Endodermal cell (in vitro differentiated cells): ENCODE data around the gene MX1. TPM values are rescaled to one million over a fixed set of nuclear protein-coding genes. Genes with fewer than 3 reads are reported as not detected.

Source experiments
- DNase-seq: peaks from one replicate; pipeline ENCODE4 v3.0.0-alpha.2; 2017
- H3K27ac ChIP-seq: 2 replicates; pipeline ENCODE4 v1.5.1; 2013; ENCODE audit warnings: mild to moderate bottlenecking, low read depth, low read length, moderate library complexity
- H3K27me3 ChIP-seq: 2 replicates; pipeline ENCODE4 v1.6.1; 2013; ENCODE audit warnings: mild to moderate bottlenecking, low read length, moderate library complexity; ENCODE audit not compliant: insufficient read depth, control insufficient read depth, poor library complexity, severe bottlenecking
- H3K36me3 ChIP-seq: 2 replicates; pipeline ENCODE4 v1.7.0; 2013; ENCODE audit warnings: mild to moderate bottlenecking, low read length, moderate library complexity; ENCODE audit not compliant: control insufficient read depth, insufficient read depth
- H3K4me1 ChIP-seq: one replicate; pipeline ENCODE4 v1.7.0; 2013; ENCODE audit warnings: low read length; ENCODE audit not compliant: control insufficient read depth, insufficient read depth
- H3K4me3 ChIP-seq: 2 replicates; pipeline ENCODE4 v1.5.1; 2013; ENCODE audit warnings: mild to moderate bottlenecking, low read length, moderate library complexity
- H3K9ac ChIP-seq: 2 replicates; pipeline ENCODE4 v1.6.1; 2013; ENCODE audit warnings: mild to moderate bottlenecking, low read length, moderate library complexity; ENCODE audit not compliant: poor library complexity, severe bottlenecking; ENCODE audit errors: extremely low read depth
- H3K9me3 ChIP-seq: 2 replicates; pipeline ENCODE4 v1.6.1; 2013; ENCODE audit warnings: mild to moderate bottlenecking, low read length, moderate library complexity; ENCODE audit not compliant: control insufficient read depth
- H3K27ac Mint-ChIP-seq: 2 replicates; pipeline ENCODE4 v1.8.0; 2020; ENCODE audit warnings: mixed read lengths
- H3K27me3 Mint-ChIP-seq: 2 replicates; pipeline ENCODE4 v1.8.0; 2021; ENCODE audit warnings: mild to moderate bottlenecking, mixed read lengths; ENCODE audit not compliant: insufficient read depth
- H3K36me3 Mint-ChIP-seq: 2 replicates; pipeline ENCODE4 v1.8.0; 2020; ENCODE audit warnings: low read depth, mixed read lengths
- H3K4me1 Mint-ChIP-seq: 2 replicates; pipeline ENCODE4 v1.8.0; 2020; ENCODE audit warnings: mixed read lengths
- H3K4me3 Mint-ChIP-seq: 2 replicates; pipeline ENCODE4 v1.8.0; 2020; ENCODE audit warnings: mild to moderate bottlenecking, moderate library complexity, mixed read lengths
- H3K9me3 Mint-ChIP-seq: 2 replicates; pipeline ENCODE4 v1.8.0; 2020; ENCODE audit warnings: mild to moderate bottlenecking, mixed read lengths
- WGBS, 2 experiments: methylation state at CpG; one replicate each; pipeline versions ENCODE4 v1.1.5 to v1.1.7; 2013; ENCODE audit warnings: missing lambda C conversion rate in 2 of 2, mixed read lengths in 1 of 2; ENCODE audit not compliant: insufficient coverage in 1 of 2, insufficient read length in 1 of 2; 5-methylcytosine and 5-hydroxymethylcytosine counted together
- total RNA-seq, 2 donors: library from RNA; stranded (reverse); fragmentation: NEBNext Ultra II Directional in 1 of 2; extraction: Animal tissue kit (Norgen Biotek cat#: 25700) in 1 of 2; gene quantifications; 2 replicates in 1 of 2; 3 replicates in 1 of 2; pipeline ENCODE4 v1.2.1, GENCODE V29; 2021
- TF ChIP-seq, protein P1 (sequence below): fragments of 200-600 bp; sonication (generic); conservative IDR thresholded peaks from 2 replicates; pipeline ENCODE4 v1.5.0; 2021; ENCODE audit warnings: antibody characterized with exemption, mild to moderate bottlenecking

The MX1 gene
- total RNA-seq, 2 donors from 2014 or later: 0.42 to 0.84 TPM

- no peaks in the 10 kb centered on the region for H3K36me3 Mint-ChIP-seq
- no peak overlapping the region for H3K4me3 Mint-ChIP-seq
- no peak for DNase-seq
- no peak overlapping the region for H3K9ac ChIP-seq
- no peaks in the 10 kb centered on the region for H3K4me1 Mint-ChIP-seq
- no peak overlapping the region for H3K4me3 ChIP-seq
- no peaks in the 10 kb centered on the region for H3K9me3 Mint-ChIP-seq
- H3K36me3 ChIP-seq: no peaks in the 10 kb centered on the region
- no peaks in the 10 kb centered on the region for H3K27me3 Mint-ChIP-seq
- no peaks in the 10 kb centered on the region for H3K27me3 ChIP-seq
- H3K27ac Mint-ChIP-seq: no peak overlapping the region
- WGBS, 2 experiments: 89 to 91% methylated on average over 1 to 7 of the region's 7 CpGs
- no peaks in the 10 kb centered on the region for H3K4me1 ChIP-seq
- H3K27ac ChIP-seq: no peak overlapping the region
- no peaks in the 10 kb centered on the region for H3K9me3 ChIP-seq
- TF ChIP-seq, protein P1, sequence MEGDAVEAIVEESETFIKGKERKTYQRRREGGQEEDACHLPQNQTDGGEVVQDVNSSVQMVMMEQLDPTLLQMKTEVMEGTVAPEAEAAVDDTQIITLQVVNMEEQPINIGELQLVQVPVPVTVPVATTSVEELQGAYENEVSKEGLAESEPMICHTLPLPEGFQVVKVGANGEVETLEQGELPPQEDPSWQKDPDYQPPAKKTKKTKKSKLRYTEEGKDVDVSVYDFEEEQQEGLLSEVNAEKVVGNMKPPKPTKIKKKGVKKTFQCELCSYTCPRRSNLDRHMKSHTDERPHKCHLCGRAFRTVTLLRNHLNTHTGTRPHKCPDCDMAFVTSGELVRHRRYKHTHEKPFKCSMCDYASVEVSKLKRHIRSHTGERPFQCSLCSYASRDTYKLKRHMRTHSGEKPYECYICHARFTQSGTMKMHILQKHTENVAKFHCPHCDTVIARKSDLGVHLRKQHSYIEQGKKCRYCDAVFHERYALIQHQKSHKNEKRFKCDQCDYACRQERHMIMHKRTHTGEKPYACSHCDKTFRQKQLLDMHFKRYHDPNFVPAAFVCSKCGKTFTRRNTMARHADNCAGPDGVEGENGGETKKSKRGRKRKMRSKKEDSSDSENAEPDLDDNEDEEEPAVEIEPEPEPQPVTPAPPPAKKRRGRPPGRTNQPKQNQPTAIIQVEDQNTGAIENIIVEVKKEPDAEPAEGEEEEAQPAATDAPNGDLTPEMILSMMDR: no peak
Measured at GRCh38 chr21:41443562-41443961, 17.5 kb downstream of the MX1 start.

- Histone ChIP-seq H3K27ac (no peak overlapping the region), H3K9me3 (no peaks in the 10 kb centered on the region), H3K4me1 (no peaks in the 10 kb centered on the region), H3K4me3 (no peak overlapping the region), H3K9ac (no peak overlapping the region), H3K27me3 (no peaks in the 10 kb centered on the region), H3K36me3 (no peaks in the 10 kb centered on the region)
- Mint-ChIP-seq H3K27ac (no peak overlapping the region), H3K4me1 (no peaks in the 10 kb centered on the region), H3K9me3 (no peaks in the 10 kb centered on the region), H3K36me3 (no peaks in the 10 kb centered on the region), H3K4me3 (no peak overlapping the region), H3K27me3 (no peaks in the 10 kb centered on the region)
- no peak for DNase-seq
- 91 to 97% methylated on average over 10 to 13 of the region's 13 CpGs for whole genome bisulfite sequencing, 2 experiments
- TF ChIP-seq, protein P1: no peak
Measured at GRCh38 chr21:41444703-41445464, 18.8 kb downstream of the MX1 start.

- no peak overlapping the region for H3K4me3 Mint-ChIP-seq
- no peaks in the 10 kb centered on the region for H3K27me3 Mint-ChIP-seq
- H3K27me3 ChIP-seq: no peaks in the 10 kb centered on the region
- no peak overlapping the region for H3K4me3 ChIP-seq
- TF ChIP-seq, protein P1: no peak
- H3K36me3 ChIP-seq: no peaks in the 10 kb centered on the region
- H3K9me3 ChIP-seq: no peaks in the 10 kb centered on the region
- no peaks in the 10 kb centered on the region for H3K36me3 Mint-ChIP-seq
- no peak overlapping the region for H3K27ac ChIP-seq
- no peak for DNase-seq
- whole genome bisulfite sequencing, 2 experiments: 90 to 94% methylated on average over 4 to 7 of the region's 7 CpGs
- no peak overlapping the region for H3K9ac ChIP-seq
- no peaks in the 10 kb centered on the region for H3K4me1 Mint-ChIP-seq
- H3K4me1 ChIP-seq: no peaks in the 10 kb centered on the region
- no peak overlapping the region for H3K27ac Mint-ChIP-seq
- H3K9me3 Mint-ChIP-seq: no peaks in the 10 kb centered on the region
Measured at GRCh38 chr21:41445465-41445862, 19.4 kb downstream of the MX1 start.
